ENCODE results near the gene VAV1.

VAV1 gene

GRCh38 chr19:6731822-6732221 lies 40.7 kb upstream of the VAV1 start:
- TF ChIP-seq REST (IDR thresholded peaks at IDR 0.05; ENCODE audit: insufficient read depth in 1 of 2, low read depth in 2 of 2, low read length in 2 of 2), result no peak
- no peak for TF ChIP-seq FOXP2 (optimal IDR thresholded peaks at IDR 0.05; ENCODE audit: borderline replicate concordance, extremely low read depth, extremely low read length, insufficient read depth)

GRCh38 chr19:6732803-6733337 lies 39.6 kb upstream of the VAV1 start:
- TF ChIP-seq REST (IDR thresholded peaks at IDR 0.05; ENCODE audit: insufficient read depth in 1 of 2, low read depth in 2 of 2, low read length in 2 of 2) (no peak), POLR2AphosphoS5 (IDR thresholded peaks at IDR 0.05; ENCODE audit: low read depth, low read length) (no peak), FOXP2 (optimal IDR thresholded peaks at IDR 0.05; ENCODE audit: borderline replicate concordance, extremely low read depth, extremely low read length, insufficient read depth) (no peak), TAF1 (IDR thresholded peaks at IDR 0.05; ENCODE audit: borderline replicate concordance, insufficient read depth, low read length) (no peak), SIN3A (IDR thresholded peaks at IDR 0.05; ENCODE audit: borderline replicate concordance, insufficient read depth, low read length) (no peak)

- TF ChIP-seq FOXP2 (optimal IDR thresholded peaks at IDR 0.05; ENCODE audit: borderline replicate concordance, extremely low read depth, extremely low read length, insufficient read depth), result no peak
- no peak for TF ChIP-seq REST (IDR thresholded peaks at IDR 0.05; ENCODE audit: insufficient read depth in 1 of 2, low read depth in 2 of 2, low read length in 2 of 2)
- TF ChIP-seq TAF1 (IDR thresholded peaks at IDR 0.05; ENCODE audit: borderline replicate concordance, insufficient read depth, low read length), result no peak
- no peak for TF ChIP-seq POLR2AphosphoS5 (IDR thresholded peaks at IDR 0.05; ENCODE audit: low read depth, low read length)
- TF ChIP-seq SIN3A (IDR thresholded peaks at IDR 0.05; ENCODE audit: borderline replicate concordance, insufficient read depth, low read length), result no peak
These were observed 39.0 kb upstream of the VAV1 start for GRCh38 chr19:6733338-6734095.

GRCh38 chr19:6734096-6734696 lies 38.3 kb upstream of the VAV1 start:
- TF ChIP-seq POLR2AphosphoS5 (IDR thresholded peaks at IDR 0.05; ENCODE audit: low read depth, low read length), result no peak
- TF ChIP-seq FOXP2 (optimal IDR thresholded peaks at IDR 0.05; ENCODE audit: borderline replicate concordance, extremely low read depth, extremely low read length, insufficient read depth), result no peak
- no peak for TF ChIP-seq REST (IDR thresholded peaks at IDR 0.05; ENCODE audit: insufficient read depth in 1 of 2, low read depth in 2 of 2, low read length in 2 of 2)
- no peak for TF ChIP-seq TAF1 (IDR thresholded peaks at IDR 0.05; ENCODE audit: borderline replicate concordance, insufficient read depth, low read length)
- TF ChIP-seq SIN3A (IDR thresholded peaks at IDR 0.05; ENCODE audit: borderline replicate concordance, insufficient read depth, low read length), result no peak
